HCT116 (cell line): Measurements from ENCODE around the gene AMD1. TPM values are rescaled to one million over a fixed set of nuclear protein-coding genes. Genes with fewer than 3 reads are reported as not detected.

Source experiments
- ATAC-seq: fragments of 200-7000 bp; cut with Tn5 transposase; 2 replicates; pipeline ENCODE4 v1.9.1; 2020; ENCODE audit warnings: mild to moderate bottlenecking, moderate library complexity
- BruUV-seq: library from RNA; stranded (reverse); fragments of 400-500 nt; replicated peaks from 2 replicates; lab custom pipeline; 2021; lab: Mats Ljungman, UMichigan
- CTCF ChIA-PET: fragments of 300-600 bp; sonication (Branson Sonifier 250); formaldehyde crosslinking; loops from one replicate; lab custom pipeline; 2021; ENCODE audit warnings: antibody characterized with exemption; lab: Charles Lee
- POLR2A ChIA-PET: fragments of 300-600, 350-600 bp; sonication (Branson Sonifier 250); formaldehyde crosslinking; loops from one replicate; lab custom pipeline; 2021; ENCODE audit warnings: antibody characterized with exemption; lab: Charles Lee
- RAD21 ChIA-PET, 2 experiments: fragments of 300-600 bp; sonication (Branson Sonifier 250); formaldehyde crosslinking; loops; one replicate each; lab custom pipeline; 2023; ENCODE audit warnings: low total read pairs in 2 of 2; ENCODE audit not compliant: uncharacterized antibody in 2 of 2, unreplicated experiment in 2 of 2, low non-redundant PET in 1 of 2; lab: Charles Lee
- DNase-seq: peaks from one replicate; pipeline ENCODE4 v3.0.0-alpha.2; 2010; ENCODE audit warnings: low read depth, low spot score
- H2AFZ ChIP-seq: fragments of 200-600 bp; shearing (Covaris generic), sonication (generic); 2 replicates; pipeline ENCODE4 v1.6.1; 2017; ENCODE audit warnings: low read depth, mixed run types, mixed read lengths, antibody characterized with exemption, low read length; ENCODE audit not compliant: poor library complexity, severe bottlenecking
- H3K27ac ChIP-seq: 2 replicates; pipeline ENCODE4 v1.5.1; 2012; ENCODE audit warnings: low read depth, low read length
- H3K27me3 ChIP-seq: fragments of 200-600 bp; sonication (generic); 2 replicates; pipeline ENCODE4 v1.6.1; 2016; ENCODE audit warnings: mixed run types, low read length, mixed read lengths; ENCODE audit not compliant: insufficient read depth
- H3K36me3 ChIP-seq, 2 experiments: fragments of 200-500 bp in 1 of 2; fragments of 200-600 bp in 1 of 2; sonication (Bioruptor generic) in 1 of 2; sonication (generic) in 1 of 2; 2 replicates each; pipeline versions ENCODE4 v1.5.1 to v1.6.1; 2014 to 2016; ENCODE audit warnings: low read length in 2 of 2, inconsistent platforms in 1 of 2, mixed read lengths in 1 of 2, mixed run types in 1 of 2; ENCODE audit not compliant: insufficient read depth in 2 of 2, control insufficient read depth in 1 of 2
- H3K4me1 ChIP-seq, 2 experiments: fragments of 200-600 bp in 1 of 2; sonication (generic) in 1 of 2; 2 replicates each; pipeline versions ENCODE4 v1.5.1 to v1.6.1; 2012 to 2017; ENCODE audit warnings: low read length in 2 of 2, inconsistent platforms in 1 of 2, mild to moderate bottlenecking in 1 of 2, mixed read lengths in 1 of 2, mixed run types in 1 of 2, moderate library complexity in 1 of 2; ENCODE audit not compliant: insufficient read depth in 2 of 2, control insufficient read depth in 1 of 2
- H3K4me2 ChIP-seq: fragments of 200-600 bp; sonication (generic); 2 replicates; pipeline ENCODE4 v1.6.1; 2017; ENCODE audit warnings: mixed run types, low read length, mixed read lengths
- H3K4me3 ChIP-seq, 2 experiments: fragments of 200-600 bp in 1 of 2; sonication (generic) in 1 of 2; replicated peaks in 1 of 2; 2 replicates each; pipeline ENCODE4 v1.5.1; 2011 to 2016; ENCODE audit warnings: low read length in 2 of 2, control low read depth in 1 of 2, low read depth in 1 of 2, mild to moderate bottlenecking in 1 of 2, mixed read lengths in 1 of 2, mixed run types in 1 of 2
- H3K79me2 ChIP-seq: fragments of 200-600 bp; sonication (generic); 2 replicates; pipeline ENCODE4 v1.6.1; 2017; ENCODE audit warnings: mild to moderate bottlenecking, mixed run types, low read length, moderate library complexity, mixed read lengths; ENCODE audit not compliant: insufficient read depth
- H3K9ac ChIP-seq: fragments of 200-600 bp; sonication (generic); 2 replicates; pipeline ENCODE4 v1.6.1; 2016; ENCODE audit warnings: low read length, mixed read lengths
- H3K9me2 ChIP-seq: fragments of 200-600 bp; sonication (generic), shearing (Covaris generic); 2 replicates; pipeline ENCODE4 v1.6.1; 2017; ENCODE audit warnings: mixed run types, mild to moderate bottlenecking, moderate library complexity; ENCODE audit not compliant: insufficient read depth
- H3K9me3 ChIP-seq, 2 experiments: fragments of 200-500 bp in 1 of 2; fragments of 200-600 bp in 1 of 2; sonication (Bioruptor generic) in 1 of 2; sonication (generic) in 1 of 2; 2 replicates each; pipeline ENCODE4 v1.6.1; 2014 to 2017; ENCODE audit warnings: low read length in 2 of 2, mixed read lengths in 2 of 2, inconsistent platforms in 1 of 2, low read depth in 1 of 2, mild to moderate bottlenecking in 1 of 2, mixed run types in 1 of 2, moderate library complexity in 1 of 2; ENCODE audit not compliant: control insufficient read depth in 1 of 2, insufficient read depth in 1 of 2
- H4K20me1 ChIP-seq: fragments of 200-600 bp; sonication (generic), shearing (Covaris generic); 2 replicates; pipeline ENCODE4 v1.6.1; 2017; ENCODE audit warnings: mixed run types, mild to moderate bottlenecking, moderate library complexity; ENCODE audit not compliant: insufficient read depth
- CBX3 ChIP-seq: IDR thresholded peaks from 2 replicates; pipeline ENCODE4 v1.6.1; 2012; ENCODE audit warnings: low read depth
- CEBPB ChIP-seq: IDR thresholded peaks from 2 replicates; pipeline ENCODE4 v1.6.1; 2012; ENCODE audit warnings: low read depth
- EGR1 ChIP-seq: IDR thresholded peaks from 2 replicates; pipeline ENCODE4 v1.6.1; 2012; ENCODE audit warnings: low read depth
- ELF1 ChIP-seq: IDR thresholded peaks from 2 replicates; pipeline ENCODE4 v1.6.1; 2012; ENCODE audit warnings: low read depth, borderline replicate concordance
- EZH2 ChIP-seq: fragments of 200-600 bp; sonication (generic); IDR thresholded peaks from 2 replicates; pipeline ENCODE4 v1.6.1; 2017; ENCODE audit warnings: antibody characterized with exemption, mixed run types
- EZH2phosphoT487 ChIP-seq: fragments of 200-600 bp; IDR thresholded peaks from 2 replicates; pipeline ENCODE4 v1.6.1; 2018; ENCODE audit warnings: antibody characterized with exemption, borderline replicate concordance
- POLR2A ChIP-seq: IDR thresholded peaks from 2 replicates; pipeline ENCODE4 v1.7.0; 2011; ENCODE audit warnings: borderline replicate concordance; ENCODE audit not compliant: insufficient read depth, insufficient read length; ENCODE audit errors: extremely low read depth
- POLR2AphosphoS5 ChIP-seq: IDR thresholded peaks from 2 replicates; pipeline ENCODE4 v1.6.1; 2011; ENCODE audit warnings: mild to moderate bottlenecking, low read depth, low read length, moderate library complexity
- RAD21 ChIP-seq: IDR thresholded peaks from 2 replicates; pipeline ENCODE4 v1.6.1; 2012; ENCODE audit warnings: low read depth, mild to moderate bottlenecking
- SIN3A ChIP-seq: IDR thresholded peaks from 2 replicates; pipeline ENCODE4 v1.6.1; 2012; ENCODE audit warnings: low read depth
- SP1 ChIP-seq: IDR thresholded peaks from 2 replicates; pipeline ENCODE4 v1.6.1; 2012; ENCODE audit warnings: low read depth
- SRF ChIP-seq: IDR thresholded peaks from 2 replicates; pipeline ENCODE4 v1.6.1; 2012; ENCODE audit warnings: low read depth
- TCF7L2 ChIP-seq: IDR thresholded peaks from 2 replicates; pipeline ENCODE4 v1.7.0; 2011; ENCODE audit warnings: borderline replicate concordance, inconsistent platforms; ENCODE audit not compliant: insufficient read depth, insufficient read length; ENCODE audit errors: extremely low read depth
- YY1 ChIP-seq: IDR thresholded peaks from 2 replicates; pipeline ENCODE4 v1.6.1; 2011; ENCODE audit warnings: low read length, low read depth, moderate library complexity, mild to moderate bottlenecking; ENCODE audit not compliant: insufficient replicate concordance; ENCODE audit errors: extremely low read depth
- ZFX ChIP-seq: fragments of 450-650 bp; IDR thresholded peaks from 2 replicates; pipeline ENCODE4 v1.6.1; 2017
- ZNF274 ChIP-seq: fragments of 200-500 bp; sonication (Bioruptor generic); IDR thresholded peaks from 2 replicates; pipeline ENCODE4 v1.6.1; 2014; ENCODE audit warnings: mild to moderate bottlenecking, low read depth, low read length, inconsistent platforms
- intact Hi-C: fragments of 100-400 bp; cut with micrococcal nuclease; formaldehyde crosslinking; loops from 2 replicates; pipeline ENCODE4 v1.10.0; 2022
- total RNA-seq: library from RNA; stranded (reverse); gene quantifications from one replicate; pipeline ENCODE4 v1.2.1, GENCODE V29; 2021; ENCODE audit not compliant: unreplicated experiment
- TF ChIP-seq, protein P1 (sequence below), 3 experiments: fragments of 200-600 bp in 1 of 3; sonication (generic) in 1 of 3; IDR thresholded peaks in 2 of 3; conservative IDR thresholded peaks in 1 of 3; 2 replicates each; pipeline ENCODE4 v1.5.1; 2012 to 2017; ENCODE audit warnings: low read depth in 2 of 3, low read length in 2 of 3, antibody characterized with exemption in 1 of 3, borderline replicate concordance in 1 of 3, control low read depth in 1 of 3, mild to moderate bottlenecking in 1 of 3, mixed read lengths in 1 of 3, mixed run types in 1 of 3, moderate library complexity in 1 of 3; ENCODE audit not compliant: insufficient read depth in 1 of 3
- TF ChIP-seq, protein P2 (sequence below): IDR thresholded peaks from 2 replicates; pipeline ENCODE4 v1.6.1; 2011; ENCODE audit warnings: mild to moderate bottlenecking, low read length, moderate library complexity; ENCODE audit not compliant: insufficient replicate concordance; ENCODE audit errors: extremely low read depth
- TF ChIP-seq, protein P3 (sequence below): IDR thresholded peaks from 2 replicates; pipeline ENCODE4 v1.6.1; 2012
- TF ChIP-seq, protein P4 (sequence below): IDR thresholded peaks from 2 replicates; pipeline ENCODE4 v1.6.1; 2012

The AMD1 gene
- total RNA-seq, 1 experiment from 2014 or later: 71.4 TPM

DNA sequence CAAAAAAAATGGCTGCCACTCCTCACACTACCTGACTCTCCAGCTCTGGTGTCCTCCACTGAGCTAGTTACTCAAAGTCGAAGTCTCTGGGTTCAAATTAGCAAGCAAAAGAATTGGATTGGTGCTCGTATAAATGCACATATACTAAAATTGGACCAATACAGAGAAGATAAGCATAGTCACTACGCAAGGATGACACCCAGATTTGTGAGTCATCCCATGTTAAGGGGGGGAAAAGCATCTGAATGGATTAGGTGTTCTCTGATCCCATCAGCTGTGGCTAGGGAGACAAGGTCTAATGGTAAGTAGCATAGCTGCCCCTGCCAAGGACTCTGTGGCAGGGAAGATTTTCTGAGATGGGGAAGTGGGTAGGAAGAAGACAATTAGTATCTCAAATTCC is 18.3 kb upstream of the AMD1 start:
- POLR2A ChIA-PET: interaction anchor here (4.2 kb wide), 1 partner anchor 18 kb away, joined by 17 read pairs; the partner anchor contains the start of gene AMD1
- H3K27me3 ChIP-seq: no peaks in the 10 kb centered on the region
- no peak overlapping the region for H2AFZ ChIP-seq
- no peak for DNase-seq
- H3K27ac ChIP-seq: no peak overlapping the region
- BruUV-seq: no TSS peak
- no peak for ATAC-seq
- TF ChIP-seq ELF1 (no peak), ZNF274 (no peak), SIN3A (no peak), TCF7L2 (no peak), SP1 (no peak), EZH2phosphoT487 (no peak), POLR2AphosphoS5 (no peak), SRF (no peak), ZFX (no peak), CEBPB (no peak), CBX3 (no peak), EGR1 (no peak), EZH2 (no peak), POLR2A (no peak), RAD21 (no peak), YY1 (no peak)
- TF ChIP-seq, protein P1, sequence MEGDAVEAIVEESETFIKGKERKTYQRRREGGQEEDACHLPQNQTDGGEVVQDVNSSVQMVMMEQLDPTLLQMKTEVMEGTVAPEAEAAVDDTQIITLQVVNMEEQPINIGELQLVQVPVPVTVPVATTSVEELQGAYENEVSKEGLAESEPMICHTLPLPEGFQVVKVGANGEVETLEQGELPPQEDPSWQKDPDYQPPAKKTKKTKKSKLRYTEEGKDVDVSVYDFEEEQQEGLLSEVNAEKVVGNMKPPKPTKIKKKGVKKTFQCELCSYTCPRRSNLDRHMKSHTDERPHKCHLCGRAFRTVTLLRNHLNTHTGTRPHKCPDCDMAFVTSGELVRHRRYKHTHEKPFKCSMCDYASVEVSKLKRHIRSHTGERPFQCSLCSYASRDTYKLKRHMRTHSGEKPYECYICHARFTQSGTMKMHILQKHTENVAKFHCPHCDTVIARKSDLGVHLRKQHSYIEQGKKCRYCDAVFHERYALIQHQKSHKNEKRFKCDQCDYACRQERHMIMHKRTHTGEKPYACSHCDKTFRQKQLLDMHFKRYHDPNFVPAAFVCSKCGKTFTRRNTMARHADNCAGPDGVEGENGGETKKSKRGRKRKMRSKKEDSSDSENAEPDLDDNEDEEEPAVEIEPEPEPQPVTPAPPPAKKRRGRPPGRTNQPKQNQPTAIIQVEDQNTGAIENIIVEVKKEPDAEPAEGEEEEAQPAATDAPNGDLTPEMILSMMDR (IDR thresholded peaks at IDR 0.05 in 2 of 3, conservative IDR thresholded peaks at IDR 0.05 in 1 of 3; ENCODE audit: borderline replicate concordance in 1 of 3, insufficient read depth in 1 of 3, low read depth in 2 of 3, low read length in 2 of 3): no peak
- TF ChIP-seq, protein P2, sequence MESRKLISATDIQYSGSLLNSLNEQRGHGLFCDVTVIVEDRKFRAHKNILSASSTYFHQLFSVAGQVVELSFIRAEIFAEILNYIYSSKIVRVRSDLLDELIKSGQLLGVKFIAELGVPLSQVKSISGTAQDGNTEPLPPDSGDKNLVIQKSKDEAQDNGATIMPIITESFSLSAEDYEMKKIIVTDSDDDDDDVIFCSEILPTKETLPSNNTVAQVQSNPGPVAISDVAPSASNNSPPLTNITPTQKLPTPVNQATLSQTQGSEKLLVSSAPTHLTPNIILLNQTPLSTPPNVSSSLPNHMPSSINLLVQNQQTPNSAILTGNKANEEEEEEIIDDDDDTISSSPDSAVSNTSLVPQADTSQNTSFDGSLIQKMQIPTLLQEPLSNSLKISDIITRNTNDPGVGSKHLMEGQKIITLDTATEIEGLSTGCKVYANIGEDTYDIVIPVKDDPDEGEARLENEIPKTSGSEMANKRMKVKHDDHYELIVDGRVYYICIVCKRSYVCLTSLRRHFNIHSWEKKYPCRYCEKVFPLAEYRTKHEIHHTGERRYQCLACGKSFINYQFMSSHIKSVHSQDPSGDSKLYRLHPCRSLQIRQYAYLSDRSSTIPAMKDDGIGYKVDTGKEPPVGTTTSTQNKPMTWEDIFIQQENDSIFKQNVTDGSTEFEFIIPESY: no peak
- TF ChIP-seq, protein P3, sequence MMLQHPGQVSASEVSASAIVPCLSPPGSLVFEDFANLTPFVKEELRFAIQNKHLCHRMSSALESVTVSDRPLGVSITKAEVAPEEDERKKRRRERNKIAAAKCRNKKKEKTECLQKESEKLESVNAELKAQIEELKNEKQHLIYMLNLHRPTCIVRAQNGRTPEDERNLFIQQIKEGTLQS: no peak
- TF ChIP-seq, protein P4, sequence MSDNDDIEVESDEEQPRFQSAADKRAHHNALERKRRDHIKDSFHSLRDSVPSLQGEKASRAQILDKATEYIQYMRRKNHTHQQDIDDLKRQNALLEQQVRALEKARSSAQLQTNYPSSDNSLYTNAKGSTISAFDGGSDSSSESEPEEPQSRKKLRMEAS: no peak
- intact Hi-C loops: no loop called here
- H3K9me3 ChIP-seq: no peaks in the 10 kb centered on the region
- no peaks in the 10 kb centered on the region for H3K9me2 ChIP-seq
- H3K4me3 ChIP-seq: no peak overlapping the region
- H3K4me1 ChIP-seq: peaks cover 3 to 8% of the 10 kb centered on the region in 2 experiments; a peak in 2 of 4 replicates
- no peak overlapping the region for H3K4me2 ChIP-seq
- RAD21 ChIA-PET: no interaction called here
- CTCF ChIA-PET: no interaction called here
- no peaks in the 10 kb centered on the region for H3K36me3 ChIP-seq
- no peak overlapping the region for H3K9ac ChIP-seq
- no peaks in the 10 kb centered on the region for H3K79me2 ChIP-seq
- H4K20me1 ChIP-seq: no peaks in the 10 kb centered on the region
